ENCODE measurements around the gene PCDH12.

PCDH12 gene

GRCh38 chr5:141958113-141958512 is at the start of gene PCDH12:
TSS of gene PCDH12 (minus strand) at chr5:141958202. CDS start at chr5:141957851, 351 bp downstream.
- H3K4me3 ChIP-seq (ENCODE audit: control insufficient read depth, low read depth, low read length) = no peak within 1 kb of the TSS
- no peak for TF ChIP-seq CTCF (IDR thresholded peaks at IDR 0.05; ENCODE audit: control insufficient read depth, insufficient read depth, low read depth, low read length, missing control alignments)
- DNase-seq (ENCODE audit: low read depth) = no peak

DNA sequence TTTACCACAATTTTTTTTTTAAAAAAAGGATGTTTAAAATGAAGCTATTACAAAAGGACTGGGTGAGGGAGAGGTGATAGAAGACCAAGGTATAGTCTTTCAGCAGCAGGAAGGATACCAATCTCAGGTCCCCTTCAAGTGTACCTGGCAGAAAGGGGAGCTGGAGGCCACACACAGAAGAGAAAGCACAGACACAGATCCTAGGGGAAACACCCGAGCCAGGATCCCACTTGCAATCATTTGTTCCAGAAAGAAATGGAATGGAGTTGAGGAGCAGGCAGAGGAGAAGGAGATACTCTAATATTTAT is 49.2 kb upstream of the PCDH12 start:
- no peak for DNase-seq (ENCODE audit: low read depth)
- no peak overlapping the region for H3K4me3 ChIP-seq (ENCODE audit: control insufficient read depth, low read depth, low read length)
- TF ChIP-seq CTCF (IDR thresholded peaks at IDR 0.05; ENCODE audit: control insufficient read depth, insufficient read depth, low read depth, low read length, missing control alignments) = no peak

GRCh38 chr5:142006363-142007236 is 48.6 kb upstream of the PCDH12 start:
- no peak for DNase-seq (ENCODE audit: low read depth)
- no peak overlapping the region for H3K4me3 ChIP-seq (ENCODE audit: control insufficient read depth, low read depth, low read length)
- no peak for TF ChIP-seq CTCF (IDR thresholded peaks at IDR 0.05; ENCODE audit: control insufficient read depth, insufficient read depth, low read depth, low read length, missing control alignments)

DNA sequence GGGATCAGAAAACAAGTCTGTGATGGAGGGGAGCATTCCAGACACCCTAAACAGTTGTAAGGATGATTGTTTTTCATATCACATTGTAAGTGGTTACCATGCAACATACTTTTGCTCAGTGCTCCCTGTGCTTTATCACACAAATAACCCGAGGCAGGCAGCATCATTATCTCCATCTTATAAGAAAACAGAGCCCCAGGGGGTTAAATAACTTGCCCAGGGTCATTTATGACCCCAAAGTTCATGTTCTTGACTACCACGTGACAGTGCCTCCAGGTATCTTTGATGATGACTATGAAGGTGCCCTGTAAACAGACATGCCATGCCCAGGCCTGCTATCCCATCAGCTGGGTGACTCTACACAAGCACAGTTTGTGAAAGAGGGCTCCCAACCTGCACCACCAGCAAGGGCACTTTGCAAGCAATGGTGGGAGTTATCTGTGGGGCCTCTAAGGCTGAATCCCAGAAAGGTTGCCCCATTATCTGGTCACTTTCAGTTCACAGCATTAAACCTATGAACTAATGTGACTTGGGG is 45.3 kb upstream of the PCDH12 start:
- DNase-seq (ENCODE audit: low read depth) = no peak
- TF ChIP-seq CTCF (IDR thresholded peaks at IDR 0.05; ENCODE audit: control insufficient read depth, insufficient read depth, low read depth, low read length, missing control alignments) = no peak
- H3K4me3 ChIP-seq (ENCODE audit: control insufficient read depth, low read depth, low read length) = no peak overlapping the region

DNA sequence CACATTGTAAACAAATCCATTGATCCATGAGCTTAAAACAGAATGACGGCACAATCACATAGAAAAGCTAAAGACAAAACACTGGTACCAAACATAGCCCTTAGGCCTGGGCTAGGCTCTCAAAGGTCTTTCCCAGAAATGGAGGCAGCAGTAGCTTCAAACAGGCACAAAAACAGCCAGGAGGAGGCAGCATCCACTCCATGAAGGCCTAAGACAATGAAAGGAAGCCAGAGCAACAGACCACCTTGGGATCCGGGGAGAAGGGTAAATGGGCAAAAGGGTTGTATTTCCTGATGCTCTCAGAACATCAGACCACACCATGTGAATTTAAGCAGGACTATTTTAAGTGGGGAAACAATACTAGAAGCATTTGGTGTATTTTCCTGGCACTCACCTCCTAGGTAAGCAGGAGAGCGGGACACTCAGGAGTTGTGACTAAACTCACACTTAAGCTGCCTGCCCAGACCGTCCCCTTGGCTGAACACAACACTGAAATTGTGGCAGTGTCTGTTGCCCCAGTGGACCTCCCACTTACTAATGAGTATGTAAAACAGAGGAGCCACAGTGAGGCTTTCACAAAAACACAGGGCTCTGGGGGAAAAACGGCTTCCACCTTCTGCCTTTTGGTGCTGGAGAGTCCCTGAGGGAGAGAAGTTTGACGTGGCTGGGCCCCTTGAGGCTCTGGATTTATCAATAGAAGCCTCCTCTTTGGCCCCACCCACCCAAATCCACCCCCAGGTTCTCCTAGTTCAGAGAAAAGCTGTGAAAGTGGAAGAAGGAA is 42.9 kb upstream of the PCDH12 start:
- H3K4me3 ChIP-seq (ENCODE audit: control insufficient read depth, low read depth, low read length) = no peak overlapping the region
- TF ChIP-seq CTCF (IDR thresholded peaks at IDR 0.05; ENCODE audit: control insufficient read depth, insufficient read depth, low read depth, low read length, missing control alignments) = peak; percentile 38
- no peak for DNase-seq (ENCODE audit: low read depth)

GRCh38 chr5:142000173-142000572 is 42.2 kb upstream of the PCDH12 start:
- no peak overlapping the region for H3K4me3 ChIP-seq (ENCODE audit: control insufficient read depth, low read depth, low read length)
- DNase-seq (ENCODE audit: low read depth) = no peak
- no peak for TF ChIP-seq CTCF (IDR thresholded peaks at IDR 0.05; ENCODE audit: control insufficient read depth, insufficient read depth, low read depth, low read length, missing control alignments)

All from AG09309 (cell line).